CD4-positive, alpha-beta T cell (primary cell): ENCODE measurements around the gene COG5. TPM values are rescaled to one million over a fixed set of nuclear protein-coding genes. Genes with fewer than 3 reads are reported as not detected.

Experiments used
- ATAC-seq: fragments of 200-7000 bp; cut with Tn5 transposase; one replicate; pipeline ENCODE4 v1.10.0; 2022; ENCODE audit warnings: mild to moderate bottlenecking; ENCODE audit not compliant: poor library complexity
- CTCF ChIA-PET: fragments of 350-600 bp; sonication (Branson Sonifier 250); formaldehyde crosslinking; loops from one replicate; lab custom pipeline; 2021; ENCODE audit warnings: antibody characterized with exemption, inconsistent platforms; lab: Charles Lee
- POLR2A ChIA-PET: fragments of 350-600 bp; sonication (Branson Sonifier 250); formaldehyde crosslinking; loops from one replicate; lab custom pipeline; 2021; ENCODE audit warnings: antibody characterized with exemption, inconsistent platforms; lab: Charles Lee
- DNase-seq, 14 experiments: peaks; one replicate each; pipeline ENCODE4 v3.0.0-alpha.2; 2013 to 2020; ENCODE audit warnings: mixed read lengths in 2 of 14
- H3K27ac ChIP-seq, 2 donors: one replicate each; pipeline versions ENCODE4 v1.5.1 to v1.7.0; 2013; ENCODE audit warnings: low read length in 2 of 2, low read depth in 1 of 2, mild to moderate bottlenecking in 1 of 2
- H3K27me3 ChIP-seq, 2 experiments: 1 replicate in 1 of 2; 2 replicates in 1 of 2; pipeline versions ENCODE4 v1.6.1 to v1.7.0; 2013; ENCODE audit warnings: low read length in 2 of 2, control low read depth in 1 of 2, mild to moderate bottlenecking in 1 of 2, moderate library complexity in 1 of 2; ENCODE audit not compliant: insufficient read depth in 2 of 2, control insufficient read depth in 1 of 2
- H3K36me3 ChIP-seq: one replicate; pipeline ENCODE4 v1.6.1; 2013; ENCODE audit warnings: low read length, control low read depth; ENCODE audit not compliant: insufficient read depth
- H3K4me1 ChIP-seq: one replicate; pipeline ENCODE4 v1.6.1; 2013; ENCODE audit warnings: low read length, control low read depth; ENCODE audit not compliant: insufficient read depth
- H3K4me3 ChIP-seq: one replicate; pipeline ENCODE4 v1.5.1; 2013; ENCODE audit warnings: mild to moderate bottlenecking, low read length, moderate library complexity
- H3K9me3 ChIP-seq, 2 experiments: 1 replicate in 1 of 2; 2 replicates in 1 of 2; pipeline versions ENCODE4 v1.6.1 to v1.7.0; 2013; ENCODE audit warnings: low read length in 2 of 2, mild to moderate bottlenecking in 2 of 2, control low read depth in 1 of 2, moderate library complexity in 1 of 2; ENCODE audit not compliant: control insufficient read depth in 1 of 2, insufficient read depth in 1 of 2
- H3K27ac Mint-ChIP-seq: one replicate; pipeline ENCODE4 v1.8.0; 2020; ENCODE audit warnings: mixed read lengths
- H3K27me3 Mint-ChIP-seq: one replicate; pipeline ENCODE4 v1.8.0; 2021; ENCODE audit warnings: mixed read lengths
- H3K36me3 Mint-ChIP-seq: one replicate; pipeline ENCODE4 v1.8.0; 2021; ENCODE audit warnings: low read depth, mixed read lengths
- H3K4me1 Mint-ChIP-seq: one replicate; pipeline ENCODE4 v1.8.0; 2021; ENCODE audit warnings: low read depth, mixed read lengths
- H3K4me3 Mint-ChIP-seq: one replicate; pipeline ENCODE4 v1.8.0; 2020; ENCODE audit warnings: mild to moderate bottlenecking, mixed read lengths
- H3K9me3 Mint-ChIP-seq: one replicate; pipeline ENCODE4 v1.8.0; 2020; ENCODE audit warnings: mixed read lengths
- CTCF ChIP-seq: fragments of 200-600 bp; IDR thresholded peaks from one replicate; pipeline ENCODE4 v1.8.0; 2022; ENCODE audit warnings: antibody characterized with exemption, mild to moderate bottlenecking
- intact Hi-C, 2 experiments: fragments of 100-400 bp; cut with DNase I in 1 of 2; cut with micrococcal nuclease in 1 of 2; formaldehyde crosslinking; loops; one replicate each; pipeline versions ENCODE4 v1.15.1 to v1.9.0; 2023 to 2025; cut with DNase I, micrococcal nuclease
- total RNA-seq, 174 experiments: library from RNA in 2 of 174; stranded (reverse) in 2 of 174; gene quantifications; one replicate each; pipeline ENCODE4 v1.2.3 and lab custom pipeline; 2021 to 2026

The COG5 gene
- total RNA-seq, 2 experiments from 2014 or later = 43.4 to 44.5 TPM

GRCh38 chr7:107464666-107465226 lies 99.0 kb downstream of the COG5 start:
- Mint-ChIP-seq H3K27ac (peak overlapping the region; percentile 4), H3K36me3 (peaks cover 4% of the 10 kb centered on the region), H3K4me1 (peaks cover 4% of the 10 kb centered on the region), H3K27me3 (no peaks in the 10 kb centered on the region), H3K4me3 (no peak overlapping the region), H3K9me3 (no peaks in the 10 kb centered on the region)
- no peak for TF ChIP-seq CTCF
- CTCF ChIA-PET = no interaction called here
- ATAC-seq = no peak
- Histone ChIP-seq H3K27me3 (no peaks in the 10 kb centered on the region), H3K4me1 (no peaks in the 10 kb centered on the region), H3K27ac (no peak overlapping the region), H3K36me3 (peaks cover under 1% of the 10 kb centered on the region), H3K9me3 (no peaks in the 10 kb centered on the region), H3K4me3 (no peak overlapping the region)
- intact Hi-C loops = loop anchor here in 1 of 2 experiments (1.0 to 10.0 kb wide), 2 partner anchors 260 to 680 kb away; no protein-coding TSS in a partner anchor
- DNase-seq = no peak
- POLR2A ChIA-PET = interaction anchor here (1.6 kb wide), 1 partner anchor 279 kb away, joined by 6 read pairs; the partner anchor contains the start of gene CBLL1

GRCh38 chr7:107463139-107464078 lies 100.3 kb downstream of the COG5 start:
- Histone ChIP-seq H3K4me1 (no peaks in the 10 kb centered on the region), H3K27ac (no peak overlapping the region), H3K4me3 (no peak overlapping the region), H3K36me3 (peaks cover 9% of the 10 kb centered on the region), H3K9me3 (no peaks in the 10 kb centered on the region), H3K27me3 (no peaks in the 10 kb centered on the region)
- Mint-ChIP-seq H3K36me3 (peaks cover 17% of the 10 kb centered on the region), H3K9me3 (no peaks in the 10 kb centered on the region), H3K27me3 (no peaks in the 10 kb centered on the region), H3K4me3 (no peak overlapping the region), H3K27ac (no peak overlapping the region), H3K4me1 (peaks cover 4% of the 10 kb centered on the region)
- peak; percentile 60 for TF ChIP-seq CTCF
- ChIA-PET POLR2A (interaction anchor here (0.9 to 1.6 kb wide), 3 partner anchors 263 to 411 kb away, joined by 3 to 6 read pairs (median 5); partner anchors contain the start of gene CBLL1), CTCF (interaction anchor here (0.7 to 1.5 kb wide), 8 partner anchors 15 to 426 kb away, joined by 3 to 6 read pairs (median 3); no protein-coding TSS in a partner anchor)
- intact Hi-C loops = loop anchor here (1.0 to 10.0 kb wide), 4 partner anchors 262 to 681 kb away; no protein-coding TSS in a partner anchor
- ATAC-seq (peak; percentile 73), DNase-seq (peak; percentile 10 to 76 (median 32))

- H3K9me3 Mint-ChIP-seq = no peaks in the 10 kb centered on the region
- Histone ChIP-seq H3K4me1 (no peaks in the 10 kb centered on the region), H3K27me3 (no peaks in the 10 kb centered on the region), H3K4me3 (no peak overlapping the region), H3K36me3 (peaks cover 11% of the 10 kb centered on the region), H3K27ac (no peak overlapping the region), H3K9me3 (peaks cover 0 to 4% of the 10 kb centered on the region in 2 experiments)
- no peaks in the 10 kb centered on the region for H3K27me3 Mint-ChIP-seq
- intact Hi-C loops = loop anchor here in 1 of 2 experiments (2.0 to 10.0 kb wide), 2 partner anchors 417 to 683 kb away; no protein-coding TSS in a partner anchor
- H3K4me1 Mint-ChIP-seq = peaks cover 4% of the 10 kb centered on the region
- no peak for DNase-seq
- TF ChIP-seq CTCF = no peak
- no peak overlapping the region for H3K4me3 Mint-ChIP-seq
- no peak for ATAC-seq
- no peak overlapping the region for H3K27ac Mint-ChIP-seq
- ChIA-PET POLR2A (no interaction called here), CTCF (no interaction called here)
- H3K36me3 Mint-ChIP-seq = peaks cover 30% of the 10 kb centered on the region
Measured at GRCh38 chr7:107461938-107462533, 101.7 kb downstream of the COG5 start.
